OCI-LY1 (cell line): Measurements from ENCODE around the gene RASA3.

ENCODE experiments used
- CTCF ChIP-seq: fragments of 200-600 bp; sonication (generic), shearing (Covaris generic); IDR thresholded peaks from 2 replicates; pipeline ENCODE4 v1.5.1; 2017; ENCODE audit warnings: mild to moderate bottlenecking, antibody characterized with exemption, low read length, moderate library complexity, mixed read lengths
- EZH2 ChIP-seq: fragments of 200-600 bp; sonication (generic), shearing (Covaris generic); IDR thresholded peaks from 2 replicates; pipeline ENCODE4 v1.8.0; 2017; ENCODE audit warnings: borderline replicate concordance, mixed run types, mild to moderate bottlenecking, antibody characterized with exemption, low read length, moderate library complexity, mixed read lengths

DNA sequence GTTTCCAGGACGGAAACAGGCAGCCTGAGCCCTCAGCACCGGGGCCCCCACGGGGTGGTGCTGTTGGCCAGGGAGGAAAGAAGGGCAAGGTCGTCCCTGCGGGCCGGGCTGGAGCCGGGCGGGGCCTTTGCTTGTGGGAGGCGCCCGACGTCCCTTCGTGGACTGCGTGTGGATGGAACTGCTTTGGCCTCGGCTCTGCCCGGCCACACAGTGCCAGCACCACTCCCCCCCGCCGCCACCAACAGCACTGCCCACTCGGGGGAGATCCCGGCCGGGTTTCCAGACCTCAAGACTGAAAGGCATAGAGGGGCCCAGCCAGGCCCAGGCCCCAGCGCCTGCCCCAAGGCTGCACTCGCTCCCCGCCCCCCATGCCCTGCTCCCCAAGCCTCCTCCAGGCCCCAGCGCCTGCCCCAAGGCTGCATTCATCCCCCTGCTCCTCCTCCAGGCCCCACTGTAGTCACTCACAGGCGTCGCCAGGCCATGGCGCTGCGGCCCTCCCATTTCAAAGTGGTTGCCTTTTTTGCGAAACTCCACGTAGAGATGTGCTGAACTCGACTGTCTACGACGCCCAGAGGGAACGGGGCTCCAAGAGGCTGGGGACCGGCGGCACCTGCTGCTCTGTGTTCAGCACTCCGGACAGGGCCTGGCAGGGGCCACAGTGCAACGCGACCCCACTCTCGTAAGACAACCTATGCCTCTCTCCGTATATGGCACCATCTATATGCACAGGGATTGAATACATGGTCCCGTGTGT lies 181.0 kb downstream of the RASA3 start:
- TF ChIP-seq EZH2 (no peak), CTCF (peak; percentile 74)
